Smooth muscle cell (in vitro differentiated cells): ENCODE measurements around the gene EPO. TPM values are rescaled to one million over a fixed set of nuclear protein-coding genes. Genes with fewer than 3 reads are reported as not detected.

ENCODE experiments used
- DNase-seq: peaks from one replicate; lab custom pipeline; 2025; ENCODE audit not compliant: unreplicated experiment; lab: John Stamatoyannopoulos, UW
- H2AFZ ChIP-seq: fragments of 200-600 bp; sonication (generic); 2 replicates; pipeline ENCODE4 v1.6.0; 2016; ENCODE audit warnings: antibody characterized with exemption, low read depth, mild to moderate bottlenecking
- H3F3A ChIP-seq: fragments of 200-600 bp; sonication (generic); 2 replicates; pipeline ENCODE4 v1.6.0; 2017; ENCODE audit warnings: antibody characterized with exemption, low read depth
- H3K27ac ChIP-seq: fragments of 200-600 bp; sonication (generic); 2 replicates; pipeline ENCODE4 v1.5.1; 2016; ENCODE audit warnings: low read depth, mild to moderate bottlenecking
- H3K27me3 ChIP-seq: fragments of 200-600 bp; sonication (generic); 2 replicates; pipeline ENCODE4 v1.6.1; 2016; ENCODE audit warnings: low read depth, mild to moderate bottlenecking
- H3K36me3 ChIP-seq: fragments of 200-600 bp; sonication (generic); 2 replicates; pipeline ENCODE4 v1.5.1; 2016; ENCODE audit warnings: low read depth
- H3K4me1 ChIP-seq: fragments of 200-600 bp; sonication (generic); 2 replicates; pipeline ENCODE4 v1.5.1; 2016; ENCODE audit warnings: low read depth
- H3K4me2 ChIP-seq: fragments of 200-600 bp; sonication (generic); 2 replicates; pipeline ENCODE4 v1.6.0; 2016; ENCODE audit warnings: mild to moderate bottlenecking
- H3K4me3 ChIP-seq: fragments of 200-600 bp; sonication (generic); 2 replicates; pipeline ENCODE4 v1.5.1; 2016; ENCODE audit warnings: mild to moderate bottlenecking
- H3K79me2 ChIP-seq: fragments of 200-600 bp; sonication (generic); 2 replicates; pipeline ENCODE4 v1.6.0; 2016; ENCODE audit warnings: low read depth, mild to moderate bottlenecking
- H3K9ac ChIP-seq: fragments of 200-600 bp; sonication (generic); 2 replicates; pipeline ENCODE4 v1.6.0; 2016; ENCODE audit warnings: low read depth
- H3K9me3 ChIP-seq: fragments of 200-600 bp; sonication (generic); replicated peaks from 2 replicates; pipeline ENCODE4 v1.5.1; 2016; ENCODE audit warnings: low read depth
- H4K20me1 ChIP-seq: fragments of 200-600 bp; sonication (generic); 2 replicates; pipeline ENCODE4 v1.6.0; 2016; ENCODE audit warnings: low read depth
- WGBS: methylation state at CpG from one replicate; pipeline ENCODE4 v1.1.7; 2016; ENCODE audit warnings: low lambda C conversion rate; 5-methylcytosine and 5-hydroxymethylcytosine counted together
- polyA plus RNA-seq: library from polyadenylated mRNA; unstranded; fragments of >200 nt; fragmentation: Nextera tagmentation; extraction: Ambion mirVana; gene quantifications from 2 replicates; pipeline ENCODE4 v1.2.1, GENCODE V29; 2016
- total RNA-seq: library from RNA; depleted of rRNA; stranded (reverse); fragments of >200 nt; gene quantifications from 2 replicates; pipeline ENCODE4 v1.2.3, GENCODE V29; 2014
- TF ChIP-seq, protein P1 (sequence below): fragments of 200-600 bp; sonication (generic); IDR thresholded peaks from 2 replicates; pipeline ENCODE4 v1.5.1; 2017; ENCODE audit warnings: borderline replicate concordance, mild to moderate bottlenecking, antibody characterized with exemption; ENCODE audit not compliant: insufficient read depth, poor library complexity, severe bottlenecking

EPO gene
- total and polyA plus RNA-seq, 2 experiments from 2014 or later = not detected

GRCh38 chr7:100685049-100685605, 35.1 kb upstream of the EPO start:
- Histone ChIP-seq H3K4me3 (no peak overlapping the region), H2AFZ (no peak overlapping the region), H3F3A (no peaks in the 10 kb centered on the region), H3K9me3 (no peaks in the 10 kb centered on the region), H3K4me1 (no peaks in the 10 kb centered on the region), H3K79me2 (peaks cover 22% of the 10 kb centered on the region), H3K36me3 (no peaks in the 10 kb centered on the region), H3K27me3 (no peaks in the 10 kb centered on the region), H3K4me2 (no peak overlapping the region), H3K9ac (no peak overlapping the region), H3K27ac (no peak overlapping the region), H4K20me1 (peaks cover 61% of the 10 kb centered on the region)
- 93% methylated on average over 17 of the region's 18 CpGs for WGBS
- TF ChIP-seq, protein P1, sequence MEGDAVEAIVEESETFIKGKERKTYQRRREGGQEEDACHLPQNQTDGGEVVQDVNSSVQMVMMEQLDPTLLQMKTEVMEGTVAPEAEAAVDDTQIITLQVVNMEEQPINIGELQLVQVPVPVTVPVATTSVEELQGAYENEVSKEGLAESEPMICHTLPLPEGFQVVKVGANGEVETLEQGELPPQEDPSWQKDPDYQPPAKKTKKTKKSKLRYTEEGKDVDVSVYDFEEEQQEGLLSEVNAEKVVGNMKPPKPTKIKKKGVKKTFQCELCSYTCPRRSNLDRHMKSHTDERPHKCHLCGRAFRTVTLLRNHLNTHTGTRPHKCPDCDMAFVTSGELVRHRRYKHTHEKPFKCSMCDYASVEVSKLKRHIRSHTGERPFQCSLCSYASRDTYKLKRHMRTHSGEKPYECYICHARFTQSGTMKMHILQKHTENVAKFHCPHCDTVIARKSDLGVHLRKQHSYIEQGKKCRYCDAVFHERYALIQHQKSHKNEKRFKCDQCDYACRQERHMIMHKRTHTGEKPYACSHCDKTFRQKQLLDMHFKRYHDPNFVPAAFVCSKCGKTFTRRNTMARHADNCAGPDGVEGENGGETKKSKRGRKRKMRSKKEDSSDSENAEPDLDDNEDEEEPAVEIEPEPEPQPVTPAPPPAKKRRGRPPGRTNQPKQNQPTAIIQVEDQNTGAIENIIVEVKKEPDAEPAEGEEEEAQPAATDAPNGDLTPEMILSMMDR = no peak
- no peak for DNase-seq

- Histone ChIP-seq H3K9ac (no peak overlapping the region), H3K4me1 (no peaks in the 10 kb centered on the region), H4K20me1 (peaks cover 63% of the 10 kb centered on the region), H3K27me3 (no peaks in the 10 kb centered on the region), H3K36me3 (no peaks in the 10 kb centered on the region), H3F3A (no peaks in the 10 kb centered on the region), H2AFZ (no peak overlapping the region), H3K4me2 (no peak overlapping the region), H3K79me2 (peaks cover 28% of the 10 kb centered on the region), H3K9me3 (no peaks in the 10 kb centered on the region), H3K4me3 (no peak overlapping the region), H3K27ac (no peak overlapping the region)
- no peak for DNase-seq
- TF ChIP-seq, protein P1 = no peak
- WGBS = 93% methylated on average over 17 of the region's 17 CpGs
These were observed 34.6 kb upstream of the EPO start for GRCh38 chr7:100685631-100686145.

- WGBS = 95% methylated on average over 31 of the region's 33 CpGs
- no peak overlapping the region for H3K9ac ChIP-seq
- H3K27me3 ChIP-seq = no peaks in the 10 kb centered on the region
- peaks cover 34% of the 10 kb centered on the region for H3K79me2 ChIP-seq
- no peaks in the 10 kb centered on the region for H3K9me3 ChIP-seq
- H3K27ac ChIP-seq = no peak overlapping the region
- H3F3A ChIP-seq = no peaks in the 10 kb centered on the region
- no peak for DNase-seq
- no peaks in the 10 kb centered on the region for H3K36me3 ChIP-seq
- H3K4me1 ChIP-seq = peaks cover 4% of the 10 kb centered on the region
- TF ChIP-seq, protein P1 = no peak
- H4K20me1 ChIP-seq = peaks cover 67% of the 10 kb centered on the region
- H3K4me3 ChIP-seq = no peak overlapping the region
- H2AFZ ChIP-seq = no peak overlapping the region
- no peak overlapping the region for H3K4me2 ChIP-seq
These were observed 34.0 kb upstream of the EPO start for GRCh38 chr7:100686201-100686821.
